Keratinocyte (primary cell): ENCODE data around the gene NTF4.

Experiments used
- CTCF ChIP-seq, 3 experiments: IDR thresholded peaks in 1 of 3; conservative IDR thresholded peaks in 1 of 3; optimal IDR thresholded peaks in 1 of 3; 2 replicates in 2 of 3; 3 replicates in 1 of 3; pipeline versions ENCODE3 to v1.5.1; 2011; ENCODE audit warnings: low read length in 3 of 3, mild to moderate bottlenecking in 3 of 3, moderate library complexity in 2 of 3, control low read depth in 1 of 3, inconsistent platforms in 1 of 3; ENCODE audit not compliant: insufficient read depth in 2 of 3; ENCODE audit errors: extremely low read depth in 1 of 3
- EZH2 ChIP-seq: IDR thresholded peaks from one replicate; pipeline ENCODE4 v1.6.1; 2012; ENCODE audit warnings: inconsistent platforms, mild to moderate bottlenecking, low read length, moderate library complexity

DNA sequence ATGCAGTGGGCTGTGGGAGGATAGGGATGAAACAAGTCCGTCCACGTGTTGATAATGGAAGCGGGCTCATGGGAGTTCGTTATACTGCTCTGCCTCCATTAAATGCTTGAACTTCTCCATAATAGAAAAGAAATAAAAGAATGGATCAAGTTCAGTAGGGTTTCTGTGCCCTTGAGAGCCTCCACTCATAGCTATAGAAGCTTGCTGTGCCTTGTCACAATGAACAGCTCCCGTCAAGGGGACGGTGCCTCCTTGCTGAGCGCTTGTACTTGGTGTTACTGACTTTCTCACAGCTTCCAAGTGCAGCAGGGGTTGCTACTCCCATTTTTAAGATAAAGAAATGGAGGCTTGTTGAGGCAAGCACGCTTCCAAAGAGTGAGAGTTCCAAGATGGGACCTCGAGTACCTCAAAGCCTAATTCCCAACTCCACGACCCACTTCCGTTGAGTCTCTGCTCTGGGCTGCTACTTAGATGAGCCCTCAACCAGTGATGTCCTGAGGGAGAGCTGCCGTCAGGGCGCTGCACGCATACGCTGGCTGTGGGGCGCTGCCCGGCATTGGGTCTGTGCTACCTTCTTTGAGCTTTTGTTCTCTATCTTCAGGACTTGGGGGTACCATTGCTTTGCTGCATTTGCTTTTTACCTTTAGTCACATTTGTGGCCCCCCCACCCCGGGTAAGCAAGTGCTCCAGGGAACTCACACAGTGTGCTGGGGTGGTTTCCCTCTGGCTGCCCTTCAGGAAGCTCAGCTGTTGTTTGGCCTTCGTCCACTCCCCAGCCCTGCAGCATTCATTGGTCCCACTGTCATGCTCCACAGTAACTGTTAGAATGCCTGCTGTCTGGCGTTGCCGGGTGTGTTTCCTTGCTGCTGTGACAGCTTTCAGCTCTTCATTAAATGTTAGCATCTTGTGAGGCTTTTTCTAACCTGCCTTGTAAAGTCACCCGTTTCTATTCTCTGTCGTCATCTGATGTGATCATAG, 30.2 kb upstream of the NTF4 start:
- TF ChIP-seq CTCF (optimal IDR thresholded peaks at IDR 0.05 in 1 of 3, IDR thresholded peaks at IDR 0.05 in 1 of 3, conservative IDR thresholded peaks at IDR 0.05 in 1 of 3; ENCODE audit: extremely low read depth in 1 of 3, insufficient read depth in 2 of 3, low read length in 3 of 3) (no peak), EZH2 (no peak)
